H1 (cell line): ENCODE data around the gene CT45A5. TPM values are rescaled to one million over a fixed set of nuclear protein-coding genes. Genes with fewer than 3 reads are reported as not detected.
"Not testable (repeated sequence)": the region's sequence is repeated elsewhere in the genome, so short reads cannot be mapped to it uniquely, and the experiment has no call there.

Experiments
- CTCF ChIA-PET: fragments of 300-600 bp; sonication (Branson Sonifier 250); formaldehyde crosslinking; loops from one replicate; lab custom pipeline; 2021; ENCODE audit not compliant: partially characterized antibody; lab: Charles Lee
- POLR2A ChIA-PET: fragments of 300-600 bp; sonication (Branson Sonifier 250); formaldehyde crosslinking; loops from one replicate; lab custom pipeline; 2021; ENCODE audit warnings: inconsistent platforms; ENCODE audit not compliant: partially characterized antibody; lab: Charles Lee
- DNase-seq, 2 experiments: peaks; one replicate each; pipeline versions ENCODE4 v3.0.0 to v3.0.0-alpha.2; 2010 to 2022; ENCODE audit warnings: low spot score in 2 of 2, low read depth in 1 of 2, mixed read lengths in 1 of 2
- FAIRE-seq: peaks from 2 replicates; lab custom pipeline; 2011; peaks lifted over from hg19 to GRCh38; lab: Jason Lieb, UNC
- H2AFZ ChIP-seq: 2 replicates; pipeline ENCODE4 v1.8.1; 2012; ENCODE audit warnings: low read length, inconsistent platforms
- H2AK5ac ChIP-seq: 2 replicates; pipeline ENCODE4 v1.6.1; 2013; ENCODE audit warnings: low read depth, low read length
- H2BK120ac ChIP-seq: replicated peaks from 2 replicates; pipeline ENCODE3; 2013; ENCODE audit warnings: low read depth, low read length, inconsistent platforms
- H2BK12ac ChIP-seq: 2 replicates; pipeline ENCODE4 v1.6.1; 2013; ENCODE audit warnings: low read depth, low read length
- H2BK15ac ChIP-seq: 2 replicates; pipeline ENCODE4 v1.6.1; 2013; ENCODE audit warnings: low read length
- H2BK20ac ChIP-seq: 2 replicates; pipeline ENCODE4 v1.6.1; 2013; ENCODE audit warnings: low read length
- H2BK5ac ChIP-seq: 2 replicates; pipeline ENCODE4 v1.6.1; 2013; ENCODE audit warnings: low read depth, low read length
- H3K14ac ChIP-seq: 2 replicates; pipeline ENCODE4 v1.6.1; 2013; ENCODE audit warnings: inconsistent platforms; ENCODE audit not compliant: insufficient read length
- H3K18ac ChIP-seq: 2 replicates; pipeline ENCODE4 v1.6.1; 2013; ENCODE audit warnings: low read length; ENCODE audit errors: extremely low read depth
- H3K23ac ChIP-seq: 2 replicates; pipeline ENCODE4 v1.6.1; 2013; ENCODE audit warnings: inconsistent platforms; ENCODE audit not compliant: insufficient read length
- H3K23me2 ChIP-seq: 2 replicates; pipeline ENCODE4 v1.6.1; 2013; ENCODE audit warnings: low read depth, low read length
- H3K27ac ChIP-seq: 2 replicates; pipeline ENCODE4 v1.6.1; 2011; ENCODE audit warnings: low read depth, low read length, inconsistent platforms
- H3K27me3 ChIP-seq, 4 experiments: replicated peaks in 1 of 4; 1 replicate in 1 of 4; 2 replicates in 3 of 4; pipeline versions ENCODE4 v1.6.1 to v1.8.1; 2011 to 2013; ENCODE audit warnings: low read length in 3 of 4, mild to moderate bottlenecking in 3 of 4, inconsistent platforms in 2 of 4, mixed read lengths in 2 of 4, moderate library complexity in 1 of 4; ENCODE audit not compliant: control insufficient read depth in 3 of 4, insufficient read depth in 3 of 4; ENCODE audit errors: extremely low read depth in 1 of 4
- H3K36me3 ChIP-seq, 4 experiments: 2 replicates each; pipeline versions ENCODE4 v1.6.1 to v1.8.1; 2011 to 2013; ENCODE audit warnings: mild to moderate bottlenecking in 4 of 4, low read length in 3 of 4, moderate library complexity in 2 of 4, control low read depth in 1 of 4, inconsistent platforms in 1 of 4; ENCODE audit not compliant: insufficient read depth in 4 of 4, control insufficient read depth in 2 of 4
- H3K4ac ChIP-seq: replicated peaks from 2 replicates; pipeline ENCODE3; 2013; ENCODE audit warnings: low read length, low read depth, mixed read lengths, inconsistent platforms; ENCODE audit not compliant: insufficient read length
- H3K4me1 ChIP-seq, 4 experiments: replicated peaks in 1 of 4; 1 replicate in 1 of 4; 2 replicates in 3 of 4; pipeline versions ENCODE4 v1.6.1 to v1.8.1; 2011 to 2013; ENCODE audit warnings: low read length in 3 of 4, inconsistent platforms in 2 of 4, mixed read lengths in 1 of 4; ENCODE audit not compliant: insufficient read depth in 4 of 4, control insufficient read depth in 3 of 4
- H3K4me2 ChIP-seq, 2 experiments: 2 replicates each; pipeline versions ENCODE4 v1.6.1 to v1.8.1; 2011 to 2013; ENCODE audit warnings: low read depth in 2 of 2, low read length in 2 of 2, control low read depth in 1 of 2, inconsistent platforms in 1 of 2, mild to moderate bottlenecking in 1 of 2; ENCODE audit not compliant: insufficient read depth in 1 of 2
- H3K4me3 ChIP-seq, 4 experiments: fragments of 200-600, 300-600 bp in 1 of 4; sonication (generic), shearing (Covaris generic), sonication (Bioruptor Twin) in 1 of 4; 2 replicates each; pipeline versions ENCODE4 v1.5.1 to v1.8.1; 2011 to 2016; ENCODE audit warnings: low read length in 4 of 4, low read depth in 3 of 4, control low read depth in 2 of 4, inconsistent platforms in 2 of 4, mild to moderate bottlenecking in 2 of 4, mixed read lengths in 1 of 4, moderate library complexity in 1 of 4; ENCODE audit not compliant: insufficient read depth in 2 of 4; ENCODE audit errors: extremely low read depth in 1 of 4
- H3K56ac ChIP-seq: replicated peaks from 2 replicates; pipeline ENCODE3; 2013; ENCODE audit warnings: low read depth, mild to moderate bottlenecking, mixed read lengths, low read length, inconsistent platforms; ENCODE audit not compliant: insufficient read length
- H3K79me1 ChIP-seq: 2 replicates; pipeline ENCODE4 v1.6.1; 2013; ENCODE audit warnings: low read depth, low read length, control low read depth
- H3K79me2 ChIP-seq, 2 experiments: 2 replicates each; pipeline versions ENCODE4 v1.6.1 to v1.8.1; 2012 to 2013; ENCODE audit warnings: low read length in 2 of 2, mild to moderate bottlenecking in 2 of 2, inconsistent platforms in 1 of 2; ENCODE audit not compliant: insufficient read depth in 2 of 2, control insufficient read depth in 1 of 2
- H3K9ac ChIP-seq, 4 experiments: replicated peaks in 1 of 4; 1 replicate in 1 of 4; 2 replicates in 3 of 4; pipeline versions ENCODE4 v1.6.1 to v1.8.1; 2011 to 2013; ENCODE audit warnings: low read depth in 3 of 4, low read length in 3 of 4, control low read depth in 2 of 4, mild to moderate bottlenecking in 2 of 4, moderate library complexity in 2 of 4, inconsistent platforms in 1 of 4; ENCODE audit errors: extremely low read depth in 1 of 4
- H3K9me3 ChIP-seq, 2 experiments: 2 replicates each; pipeline versions ENCODE4 v1.6.1 to v1.8.1; 2012 to 2013; ENCODE audit warnings: mild to moderate bottlenecking in 2 of 2, moderate library complexity in 2 of 2, control low read depth in 1 of 2, inconsistent platforms in 1 of 2, low read depth in 1 of 2, low read length in 1 of 2, mixed read lengths in 1 of 2; ENCODE audit not compliant: insufficient read depth in 2 of 2
- H4K20me1 ChIP-seq, 2 experiments: replicated peaks in 1 of 2; 2 replicates each; pipeline versions ENCODE3 to v1.8.1; 2011 to 2013; ENCODE audit warnings: inconsistent platforms in 2 of 2, low read length in 2 of 2, mild to moderate bottlenecking in 1 of 2; ENCODE audit not compliant: insufficient read depth in 2 of 2, control insufficient read depth in 1 of 2
- H4K5ac ChIP-seq: 2 replicates; pipeline ENCODE4 v1.6.1; 2013; ENCODE audit warnings: low read length, low read depth, mixed read lengths, inconsistent platforms; ENCODE audit not compliant: insufficient read length
- H4K8ac ChIP-seq: 2 replicates; pipeline ENCODE4 v1.8.0; 2013; ENCODE audit warnings: mild to moderate bottlenecking, moderate library complexity, low read length, inconsistent platforms; ENCODE audit not compliant: insufficient read depth; ENCODE audit errors: extremely low read depth
- H4K91ac ChIP-seq: replicated peaks from 2 replicates; pipeline ENCODE3; 2013; ENCODE audit warnings: low read length, mixed read lengths, inconsistent platforms; ENCODE audit not compliant: insufficient read length
- WGBS, 2 experiments: shearing (Covaris generic) in 1 of 2; methylation state at CpG; one replicate each; pipeline versions ENCODE4 v1.1.6 to v1.1.7; 2013 to 2015; ENCODE audit warnings: low lambda C conversion rate in 2 of 2, mixed read lengths in 2 of 2, inconsistent platforms in 1 of 2, low coverage in 1 of 2, missing lambda C conversion rate in 1 of 2; ENCODE audit not compliant: insufficient replicate concordance in 2 of 2, insufficient coverage in 1 of 2, insufficient read length in 1 of 2; ENCODE audit errors: extremely low coverage in 1 of 2, missing lambda C conversion rate in 1 of 2; 5-methylcytosine and 5-hydroxymethylcytosine counted together
- long read RNA-seq, 2 experiments: library from RNA in 1 of 2; library from capped mRNA in 1 of 2; stranded (forward); transcript quantifications; one replicate each; pipeline ENCODE4 v2.0.0, GENCODE V29; 2021; ENCODE audit warnings: inconsistent platforms in 1 of 2
- polyA minus RNA-seq, 3 experiments: library from RNA; depleted of rRNA, polyadenylated mRNA; stranded (reverse); fragments of >200 nt; gene quantifications; 1 replicate in 2 of 3; 2 replicates in 1 of 3; pipeline ENCODE4 v1.2.3, GENCODE V29; 2011
- polyA plus RNA-seq, 7 experiments: library from polyadenylated mRNA; depleted of rRNA in 3 of 7; stranded (reverse) in 5 of 7; unstranded in 2 of 7; fragments of >200 nt in 5 of 7; fragments of 200-250 nt in 2 of 7; gene quantifications; 1 replicate in 5 of 7; 2 replicates in 1 of 7; 4 replicates in 1 of 7; pipeline versions ENCODE4 v1.2.1 to v1.2.3, GENCODE V29; 2011 to 2013; ENCODE audit warnings: missing spikeins in 2 of 7, mixed read lengths in 2 of 7
- total RNA-seq: library from RNA; stranded (reverse); fragmentation: NEBNext Ultra II Directional; extraction: Animal tissue kit (Norgen Biotek cat#: 25700); gene quantifications from 2 replicates; pipeline ENCODE4 v1.2.1, GENCODE V29; 2021

The CT45A5 gene
- total RNA-seq (not detected in 2 replicates), polyA plus RNA-seq (2011; rRNA removed) (not detected in 2 replicates), polyA minus RNA-seq (2011; rRNA and poly(A)+ RNA removed) (not detected in 2 replicates)
- polyA plus RNA-seq (2011; cell fraction: cytosol; rRNA removed), result not detected
- polyA plus RNA-seq (2011; cell fraction: nucleus; rRNA removed), result not detected
- not detected in 4 replicates for polyA plus RNA-seq (2012, experiment 1 of 2)
- not detected for polyA plus RNA-seq (2012, experiment 2 of 2)
- polyA plus RNA-seq (2013, experiment 1 of 2), result not detected
- polyA plus RNA-seq (2013, experiment 2 of 2), result not detected
- polyA minus RNA-seq (2011; cell fraction: cytosol; rRNA and poly(A)+ RNA removed), result not detected
- not detected for polyA minus RNA-seq (2011; cell fraction: nucleus; rRNA and poly(A)+ RNA removed)
- long read RNA-seq, experiment 1, result 0 reads
- long read RNA-seq, experiment 2, result 0 reads

- H3K14ac ChIP-seq, CTCF ChIA-PET, H3K9me3 ChIP-seq, H2BK120ac ChIP-seq, H3K23me2 ChIP-seq, H3K56ac ChIP-seq, H3K79me1 ChIP-seq, H3K4me3 ChIP-seq, H2BK15ac ChIP-seq, FAIRE-seq, H3K79me2 ChIP-seq, H4K5ac ChIP-seq, H3K36me3 ChIP-seq, H3K4ac ChIP-seq, H2AK5ac ChIP-seq, H3K4me2 ChIP-seq, H2BK5ac ChIP-seq, H4K8ac ChIP-seq, H2AFZ ChIP-seq, H4K20me1 ChIP-seq, H3K27me3 ChIP-seq, H4K91ac ChIP-seq, H2BK12ac ChIP-seq, DNase-seq, H3K9ac ChIP-seq, H3K18ac ChIP-seq, H2BK20ac ChIP-seq, H3K23ac ChIP-seq, H3K27ac ChIP-seq, H3K4me1 ChIP-seq, POLR2A ChIA-PET: not testable (repeated sequence)
- WGBS, 2 experiments, result no CpG with 5 or more reads among the region's 16 CpGs
These were observed at the start of gene CT45A5 for GRCh38 chrX:135785403-135785802. TSS of gene CT45A5 (minus strand) at chrX:135785503. CDS start at chrX:135781729, 3,774 bp downstream.

- H3K14ac ChIP-seq, result not testable (repeated sequence)
These were observed 34.6 kb upstream of the CT45A5 start, which contains the start of gene CT45A2 for GRCh38 chrX:135819912-135820311. TSS of gene CT45A2 (minus strand) at chrX:135820012. CDS start at chrX:135816265, 3,747 bp downstream.

More at GRCh38 chrX:135819912-135820311, 34.6 kb upstream of the CT45A5 start, which contains the start of gene CT45A2:
- H2AFZ ChIP-seq, H3K23me2 ChIP-seq, POLR2A ChIA-PET, H3K18ac ChIP-seq, H3K4me2 ChIP-seq, H4K20me1 ChIP-seq, H3K56ac ChIP-seq, DNase-seq, H4K8ac ChIP-seq, CTCF ChIA-PET, H3K9ac ChIP-seq, H4K5ac ChIP-seq, H3K4ac ChIP-seq, H3K27ac ChIP-seq, H2BK15ac ChIP-seq, H3K23ac ChIP-seq, H3K36me3 ChIP-seq, H3K4me3 ChIP-seq, H4K91ac ChIP-seq, H2AK5ac ChIP-seq, H2BK12ac ChIP-seq, H3K79me1 ChIP-seq, H2BK5ac ChIP-seq, H2BK120ac ChIP-seq, FAIRE-seq, H3K79me2 ChIP-seq, H3K27me3 ChIP-seq, H3K4me1 ChIP-seq, H2BK20ac ChIP-seq, H3K9me3 ChIP-seq: not testable (repeated sequence)
- no CpG with 5 or more reads among the region's 17 CpGs for WGBS, 2 experiments
